ENCODE results near the gene STAP2. TPM values are rescaled to one million over a fixed set of nuclear protein-coding genes. Genes with fewer than 3 reads are reported as not detected.

The STAP2 gene
- total RNA-seq, 1 experiment from 2014 or later: 20.3 TPM

GRCh38 chr19:4284974-4285373, 53.7 kb downstream of the STAP2 start:
- ChIA-PET POLR2A (no interaction called here), CTCF (interaction anchor here (0.6 to 1.5 kb wide), 2 partner anchors 18 to 139 kb away, joined by 3 to 9 read pairs; no protein-coding TSS in a partner anchor)
- intact Hi-C loops (cut with micrococcal nuclease): no loop called here
- Mint-ChIP-seq H3K27me3 (ENCODE audit: insufficient read depth, unreplicated experiment) (peaks cover 16% of the 10 kb centered on the region), H3K4me3 (ENCODE audit: unreplicated experiment) (no peak overlapping the region), H3K9me3 (ENCODE audit: unreplicated experiment) (no peaks in the 10 kb centered on the region), H3K27ac (ENCODE audit: low read depth, unreplicated experiment) (no peak overlapping the region), H3K4me1 (ENCODE audit: insufficient read depth, unreplicated experiment) (no peaks in the 10 kb centered on the region), H3K36me3 (ENCODE audit: insufficient read depth, unreplicated experiment) (no peaks in the 10 kb centered on the region)
- no peak for DNase-seq (ENCODE audit: unreplicated experiment)
- BruUV-seq (replicated peaks): no TSS peak
- TF ChIP-seq CTCF (IDR thresholded peaks at IDR 0.05; ENCODE audit: unreplicated experiment): no peak

- BruUV-seq (replicated peaks): no TSS peak
- Mint-ChIP-seq H3K4me3 (ENCODE audit: unreplicated experiment) (no peak overlapping the region), H3K4me1 (ENCODE audit: insufficient read depth, unreplicated experiment) (no peaks in the 10 kb centered on the region), H3K27me3 (ENCODE audit: insufficient read depth, unreplicated experiment) (peaks cover 22% of the 10 kb centered on the region), H3K36me3 (ENCODE audit: insufficient read depth, unreplicated experiment) (no peaks in the 10 kb centered on the region), H3K9me3 (ENCODE audit: unreplicated experiment) (no peaks in the 10 kb centered on the region), H3K27ac (ENCODE audit: low read depth, unreplicated experiment) (no peak overlapping the region)
- CTCF ChIA-PET: interaction anchor here (1.5 kb wide), 1 partner anchor 17 kb away, joined by 9 read pairs; no protein-coding TSS in a partner anchor
- peak; percentile 51 for DNase-seq (ENCODE audit: unreplicated experiment)
- intact Hi-C loops (cut with micrococcal nuclease): no loop called here
- POLR2A ChIA-PET: no interaction called here
- no peak for TF ChIP-seq CTCF (IDR thresholded peaks at IDR 0.05; ENCODE audit: unreplicated experiment)
Observed at GRCh38 chr19:4284176-4284958, 54.3 kb downstream of the STAP2 start.

GRCh38 chr19:4279530-4280422, 58.9 kb downstream of the STAP2 start:
- no peaks in the 10 kb centered on the region for H3K36me3 Mint-ChIP-seq (ENCODE audit: insufficient read depth, unreplicated experiment)
- peaks cover 17% of the 10 kb centered on the region for H3K27me3 Mint-ChIP-seq (ENCODE audit: insufficient read depth, unreplicated experiment)
- no peak overlapping the region for H3K4me3 Mint-ChIP-seq (ENCODE audit: unreplicated experiment)
- no peaks in the 10 kb centered on the region for H3K4me1 Mint-ChIP-seq (ENCODE audit: insufficient read depth, unreplicated experiment)
- no peak overlapping the region for H3K27ac Mint-ChIP-seq (ENCODE audit: low read depth, unreplicated experiment)
- ChIA-PET POLR2A (no interaction called here), CTCF (interaction anchor here (0.5 kb wide), 1 partner anchor 9 kb away, joined by 3 read pairs; no protein-coding TSS in a partner anchor)
- DNase-seq (ENCODE audit: unreplicated experiment): no peak
- TF ChIP-seq CTCF (IDR thresholded peaks at IDR 0.05; ENCODE audit: unreplicated experiment): no peak
- no peaks in the 10 kb centered on the region for H3K9me3 Mint-ChIP-seq (ENCODE audit: unreplicated experiment)
- intact Hi-C loops (cut with micrococcal nuclease): no loop called here
- BruUV-seq (replicated peaks): no TSS peak

GRCh38 chr19:4279267-4279529, 59.4 kb downstream of the STAP2 start:
- no TSS peak for BruUV-seq (replicated peaks)
- H3K4me1 Mint-ChIP-seq (ENCODE audit: insufficient read depth, unreplicated experiment): no peaks in the 10 kb centered on the region
- DNase-seq (ENCODE audit: unreplicated experiment): no peak
- no peaks in the 10 kb centered on the region for H3K9me3 Mint-ChIP-seq (ENCODE audit: unreplicated experiment)
- no peak for TF ChIP-seq CTCF (IDR thresholded peaks at IDR 0.05; ENCODE audit: unreplicated experiment)
- H3K4me3 Mint-ChIP-seq (ENCODE audit: unreplicated experiment): no peak overlapping the region
- no peak overlapping the region for H3K27ac Mint-ChIP-seq (ENCODE audit: low read depth, unreplicated experiment)
- ChIA-PET POLR2A (no interaction called here), CTCF (no interaction called here)
- no peaks in the 10 kb centered on the region for H3K36me3 Mint-ChIP-seq (ENCODE audit: insufficient read depth, unreplicated experiment)
- peaks cover 17% of the 10 kb centered on the region for H3K27me3 Mint-ChIP-seq (ENCODE audit: insufficient read depth, unreplicated experiment)
- intact Hi-C loops (cut with micrococcal nuclease): no loop called here
